ENCODE results near the gene MCM3. TPM values are rescaled to one million over a fixed set of nuclear protein-coding genes. Genes with fewer than 3 reads are reported as not detected.

The MCM3 gene
- total RNA-seq, 2 donors from 2014 or later: 33.6 to 51.1 TPM

- Histone ChIP-seq H3K36me3 (no peaks in the 10 kb centered on the region), H3K4me1 (replicated peaks) (no peaks in the 10 kb centered on the region), H3K9me3 (no peaks in the 10 kb centered on the region), H3K27me3 (replicated peaks; ENCODE audit: insufficient read depth) (peaks cover 2% of the 10 kb centered on the region), H3K27ac (no peak overlapping the region), H3K4me3 (no peak overlapping the region)
- TF ChIP-seq POLR2A (IDR thresholded peaks at IDR 0.05) (no peak), POLR2AphosphoS5 (IDR thresholded peaks at IDR 0.05) (no peak), CTCF (IDR thresholded peaks at IDR 0.05) (no peak)
- intact Hi-C loops (cut with DNase I): no loop called here
- no peak for DNase-seq (ENCODE audit: low spot score)
- WGBS: 85% methylated on average over 1 of the region's 1 CpG
Observed at GRCh38 chr6:52227495-52227894, 57.0 kb downstream of the MCM3 start.

GRCh38 chr6:52221302-52221701, 63.2 kb downstream of the MCM3 start:
- Histone ChIP-seq H3K27ac (no peak overlapping the region), H3K4me1 (replicated peaks) (no peaks in the 10 kb centered on the region), H3K4me3 (no peak overlapping the region), H3K27me3 (replicated peaks; ENCODE audit: insufficient read depth) (no peaks in the 10 kb centered on the region), H3K9me3 (no peaks in the 10 kb centered on the region), H3K36me3 (no peaks in the 10 kb centered on the region)
- DNase-seq (ENCODE audit: low spot score): no peak
- WGBS: 38% methylated on average over 3 of the region's 3 CpGs
- no peak for TF ChIP-seq POLR2AphosphoS5 (IDR thresholded peaks at IDR 0.05)
- TF ChIP-seq POLR2A (IDR thresholded peaks at IDR 0.05): no peak
- no peak for TF ChIP-seq CTCF (IDR thresholded peaks at IDR 0.05)
- intact Hi-C loops (cut with DNase I): no loop called here

- 54% methylated on average over 2 of the region's 2 CpGs for WGBS
- Histone ChIP-seq H3K36me3 (no peaks in the 10 kb centered on the region), H3K27ac (no peak overlapping the region), H3K27me3 (replicated peaks; ENCODE audit: insufficient read depth) (no peaks in the 10 kb centered on the region), H3K4me3 (no peak overlapping the region), H3K9me3 (no peaks in the 10 kb centered on the region), H3K4me1 (replicated peaks) (no peaks in the 10 kb centered on the region)
- no peak for DNase-seq (ENCODE audit: low spot score)
- intact Hi-C loops (cut with DNase I): no loop called here
- TF ChIP-seq POLR2A (IDR thresholded peaks at IDR 0.05): no peak
- no peak for TF ChIP-seq CTCF (IDR thresholded peaks at IDR 0.05)
- no peak for TF ChIP-seq POLR2AphosphoS5 (IDR thresholded peaks at IDR 0.05)
Observed at GRCh38 chr6:52217761-52218160, 66.8 kb downstream of the MCM3 start.

- 94% methylated on average over 5 of the region's 5 CpGs for WGBS
- no peaks in the 10 kb centered on the region for H3K27me3 ChIP-seq (replicated peaks; ENCODE audit: insufficient read depth)
- no peak for DNase-seq (ENCODE audit: low spot score)
- intact Hi-C loops (cut with DNase I): no loop called here
- no peak overlapping the region for H3K27ac ChIP-seq
- H3K4me3 ChIP-seq: no peak overlapping the region
- no peak for TF ChIP-seq CTCF (IDR thresholded peaks at IDR 0.05)
- TF ChIP-seq POLR2A (IDR thresholded peaks at IDR 0.05): no peak
- no peak for TF ChIP-seq POLR2AphosphoS5 (IDR thresholded peaks at IDR 0.05)
- no peaks in the 10 kb centered on the region for H3K9me3 ChIP-seq
- H3K4me1 ChIP-seq (replicated peaks): no peaks in the 10 kb centered on the region
- no peaks in the 10 kb centered on the region for H3K36me3 ChIP-seq
Observed at GRCh38 chr6:52216932-52217575, 67.5 kb downstream of the MCM3 start.

- no peak overlapping the region for H3K27ac ChIP-seq
- intact Hi-C loops (cut with DNase I): no loop called here
- TF ChIP-seq CTCF (IDR thresholded peaks at IDR 0.05): no peak
- no peaks in the 10 kb centered on the region for H3K36me3 ChIP-seq
- H3K27me3 ChIP-seq (replicated peaks; ENCODE audit: insufficient read depth): no peaks in the 10 kb centered on the region
- no peak overlapping the region for H3K4me3 ChIP-seq
- DNase-seq (ENCODE audit: low spot score): no peak
- no peaks in the 10 kb centered on the region for H3K4me1 ChIP-seq (replicated peaks)
- no peaks in the 10 kb centered on the region for H3K9me3 ChIP-seq
Observed at GRCh38 chr6:52215787-52216186, 68.8 kb downstream of the MCM3 start.
